Suppressor macrophage treated with lipopolysaccharide for 1 hour (primary cell): Measurements from ENCODE around the gene RWDD1.

Source experiments
- DNase-seq, 3 donors: peaks; one replicate each; pipeline ENCODE4 v3.0.0-alpha.2; 2020 to 2022

RWDD1 gene

GRCh38 chr6:116615937-116616736 is 44.8 kb downstream of the RWDD1 start, which contains the start of gene RSPH4A:
Gene RSPH4A (plus strand): TSS chr6:116616479. CDS start chr6:116616624, 145 bp downstream.
- DNase-seq: peak; percentile 84 to 86 (median 84)

GRCh38 chr6:116616737-116617053 is 45.4 kb downstream of the RWDD1 start:
- DNase-seq: peak in 1 of 3 donors; percentile 1

GRCh38 chr6:116624036-116624805 is 52.9 kb downstream of the RWDD1 start:
- DNase-seq: no peak

- no peak for DNase-seq
Measured at GRCh38 chr6:116625872-116626271, 54.6 kb downstream of the RWDD1 start.

- peak in 1 of 3 donors; percentile 36 for DNase-seq
Measured at GRCh38 chr6:116629563-116629981, 58.3 kb downstream of the RWDD1 start.

GRCh38 chr6:116631379-116631990 is 60.2 kb downstream of the RWDD1 start:
- no peak for DNase-seq

- DNase-seq: no peak
Measured at GRCh38 chr6:116633685-116634084, 62.4 kb downstream of the RWDD1 start.
